GM15510 (cell line): ENCODE results near the gene E4F1.

Experiments
- POLR2A ChIP-seq: IDR thresholded peaks from 3 replicates; pipeline ENCODE4 v1.6.1; 2011; ENCODE audit warnings: borderline replicate concordance; ENCODE audit not compliant: insufficient read length; ENCODE audit errors: extremely low read depth

E4F1 gene

DNA sequence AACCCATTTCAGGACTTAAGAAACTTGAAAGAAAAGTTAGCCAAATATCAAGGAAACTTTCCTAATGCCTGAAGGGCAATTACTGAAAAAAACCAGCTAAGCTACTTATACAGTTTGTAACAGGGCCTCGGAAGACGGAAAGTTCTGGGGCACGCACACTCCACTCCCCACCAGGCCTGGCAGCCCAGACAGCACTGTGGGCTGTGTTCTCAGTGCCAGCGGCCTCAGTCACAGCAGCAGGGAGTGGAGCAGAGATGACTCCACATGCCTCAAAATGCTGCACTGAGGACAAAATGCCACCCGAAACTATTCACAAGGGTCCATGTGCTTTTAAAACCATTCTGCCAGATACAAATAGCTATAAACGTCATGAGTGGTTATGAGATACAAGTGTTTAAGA, 34.3 kb downstream of the E4F1 start:
- no peak for TF ChIP-seq POLR2A

DNA sequence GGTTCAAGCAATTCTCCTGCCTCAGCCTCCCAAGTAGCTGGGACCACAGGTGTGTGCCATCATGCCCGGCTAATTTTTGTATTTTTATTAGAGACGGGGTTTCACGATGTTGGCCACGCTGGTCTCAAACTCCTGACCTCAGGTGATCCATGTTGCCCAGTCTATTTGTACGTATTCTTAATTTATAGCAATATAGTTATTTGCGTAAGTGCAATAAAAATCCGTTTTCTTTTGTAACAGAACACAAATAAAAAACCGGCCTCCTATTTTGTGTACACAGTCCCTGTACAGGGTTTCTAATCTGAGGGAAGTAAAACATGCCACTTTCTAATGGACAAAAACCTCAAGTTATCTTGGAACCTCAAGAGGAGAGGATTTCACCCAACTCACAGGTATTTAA, 36.9 kb downstream of the E4F1 start:
- no peak for TF ChIP-seq POLR2A

GRCh38 chr16:2267913-2268666, 44.7 kb downstream of the E4F1 start, which contains the start of gene RNPS1:
Gene RNPS1, minus strand, starts transcription at chr16:2268126. Its CDS starts 3,483 bp downstream, at chr16:2264643.
- peak; percentile 86 for TF ChIP-seq POLR2A

DNA sequence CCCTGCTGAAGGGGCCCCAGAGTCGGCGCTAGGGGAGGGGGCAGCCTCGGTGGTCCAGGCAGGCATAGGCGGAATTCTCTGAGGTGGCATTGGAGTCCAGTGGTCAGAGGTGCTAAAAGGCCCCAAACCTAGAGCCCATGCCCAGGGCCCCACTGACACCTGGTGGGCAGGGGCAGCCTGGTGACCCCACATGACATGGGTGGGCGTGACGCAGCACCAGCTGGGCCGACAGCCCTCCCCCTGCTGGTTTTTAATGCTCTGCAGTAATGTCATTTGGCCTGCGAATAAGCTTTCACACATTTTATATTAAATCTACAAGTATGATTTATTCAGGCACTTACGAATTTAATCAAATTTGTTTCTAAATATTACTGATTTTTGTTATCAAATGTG, 46.7 kb downstream of the E4F1 start:
- no peak for TF ChIP-seq POLR2A

DNA sequence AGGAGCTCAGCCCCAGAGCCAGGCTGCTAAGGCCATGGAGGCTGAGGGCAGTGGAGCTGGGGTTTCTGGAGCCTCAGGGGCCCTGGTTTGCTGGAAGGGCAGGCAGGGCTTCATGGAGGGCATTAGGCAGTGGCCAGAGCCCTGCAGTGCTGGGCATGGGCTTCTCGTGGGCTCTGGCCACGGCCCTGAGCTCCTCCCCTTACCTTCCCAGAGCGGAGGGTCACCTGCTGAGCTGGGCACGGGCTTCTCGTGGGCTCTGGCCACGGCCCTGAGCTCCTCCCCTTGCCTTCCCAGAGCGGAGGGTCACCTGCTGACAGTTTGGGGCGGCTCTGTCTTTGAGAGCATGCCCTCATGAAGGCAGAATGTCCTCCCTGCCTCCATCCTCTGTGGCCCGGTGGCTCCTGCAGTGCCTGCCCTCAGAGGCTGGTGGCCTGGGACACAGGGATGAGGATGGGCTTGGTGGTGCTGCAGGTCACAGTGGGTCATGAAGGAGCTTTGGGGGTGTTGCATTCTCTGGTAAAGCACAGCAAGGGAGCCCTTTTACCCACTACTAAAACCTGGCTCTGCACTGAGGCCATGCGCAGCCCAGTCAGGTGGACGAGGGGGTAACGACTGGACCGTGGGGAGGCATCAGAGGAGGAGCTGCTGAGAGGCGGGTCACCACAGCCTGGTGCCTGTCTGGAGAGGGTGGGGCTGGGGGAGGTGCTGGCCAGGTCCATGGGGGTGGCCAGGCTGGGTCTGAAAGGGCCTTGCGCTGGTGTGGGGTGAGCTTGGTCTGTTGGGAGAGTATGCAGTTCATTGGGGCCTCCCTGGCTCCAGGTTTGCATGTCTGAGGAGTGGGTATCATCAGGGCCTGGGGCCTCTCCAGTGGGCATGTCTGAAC, 47.4 kb downstream of the E4F1 start:
- TF ChIP-seq POLR2A = no peak

DNA sequence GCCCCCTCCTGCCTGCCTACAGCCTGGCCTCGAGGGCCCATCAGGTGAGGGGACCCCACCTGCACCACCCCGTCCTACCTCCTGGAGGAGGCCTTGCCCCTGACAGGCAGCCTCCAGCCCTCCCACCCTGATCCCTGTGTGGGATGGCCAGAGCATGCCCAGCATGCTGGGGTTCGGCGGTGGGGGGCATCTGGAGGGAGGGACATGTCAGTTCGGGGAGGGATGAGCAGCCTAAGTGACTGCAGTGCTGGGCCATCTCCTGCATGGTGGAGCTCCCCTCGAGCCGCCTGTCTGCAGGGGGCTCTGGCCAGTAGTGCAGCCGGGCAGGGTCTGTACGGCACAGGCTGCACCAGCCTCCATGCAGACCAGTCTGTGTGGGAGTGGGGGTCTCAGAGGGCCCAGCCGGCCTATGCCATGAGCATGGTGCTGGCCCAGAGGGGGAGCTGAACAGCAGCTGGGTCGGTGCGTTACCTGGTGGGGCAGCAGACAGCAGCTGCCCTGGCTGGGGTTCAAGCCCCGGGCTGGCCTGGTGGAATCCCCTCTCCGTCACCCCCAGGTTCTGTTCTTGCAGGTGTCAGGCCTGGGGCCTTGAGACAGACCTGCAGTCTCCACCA, 48.6 kb downstream of the E4F1 start:
- TF ChIP-seq POLR2A = no peak

DNA sequence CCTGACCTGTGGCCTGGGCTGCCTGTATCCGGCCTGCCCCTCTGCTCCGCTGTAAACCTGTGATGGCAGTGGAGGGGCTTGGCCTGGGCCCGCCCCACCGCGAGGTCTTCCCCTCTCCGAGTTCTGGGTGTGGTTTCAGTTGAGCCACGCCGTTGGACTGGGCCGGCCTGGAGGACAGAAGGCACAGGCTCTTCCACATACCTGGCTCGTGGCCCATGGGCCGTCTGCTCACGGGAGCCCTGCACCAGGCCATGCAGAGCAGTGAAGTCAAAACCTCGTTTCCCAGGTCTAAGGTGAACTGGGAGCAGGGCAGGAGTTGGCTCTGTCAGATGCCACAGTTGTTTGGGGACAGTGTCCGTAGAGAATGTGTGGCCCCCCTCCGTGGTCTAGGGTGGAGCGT, 50.1 kb downstream of the E4F1 start:
- no peak for TF ChIP-seq POLR2A

DNA sequence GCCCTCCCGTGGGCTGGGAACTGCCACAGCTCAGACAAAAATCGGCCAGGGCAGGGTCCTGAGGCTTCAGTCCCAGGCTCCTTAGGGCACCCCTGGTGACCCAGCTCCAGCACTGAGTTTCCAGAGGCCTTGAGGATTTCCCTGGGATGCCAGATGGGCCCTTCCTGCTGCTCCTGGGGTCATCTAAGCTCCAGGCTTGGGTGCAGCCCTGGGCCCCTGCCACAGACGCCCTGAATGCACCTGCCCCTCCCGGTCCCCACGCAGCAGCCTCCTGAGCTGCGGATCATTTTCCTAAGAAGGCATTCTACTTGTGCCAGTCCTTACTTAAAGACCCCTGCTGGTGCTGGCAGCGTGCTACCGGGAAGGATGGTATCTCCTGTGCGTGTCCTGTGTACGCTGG, 50.5 kb downstream of the E4F1 start:
- TF ChIP-seq POLR2A = no peak

DNA sequence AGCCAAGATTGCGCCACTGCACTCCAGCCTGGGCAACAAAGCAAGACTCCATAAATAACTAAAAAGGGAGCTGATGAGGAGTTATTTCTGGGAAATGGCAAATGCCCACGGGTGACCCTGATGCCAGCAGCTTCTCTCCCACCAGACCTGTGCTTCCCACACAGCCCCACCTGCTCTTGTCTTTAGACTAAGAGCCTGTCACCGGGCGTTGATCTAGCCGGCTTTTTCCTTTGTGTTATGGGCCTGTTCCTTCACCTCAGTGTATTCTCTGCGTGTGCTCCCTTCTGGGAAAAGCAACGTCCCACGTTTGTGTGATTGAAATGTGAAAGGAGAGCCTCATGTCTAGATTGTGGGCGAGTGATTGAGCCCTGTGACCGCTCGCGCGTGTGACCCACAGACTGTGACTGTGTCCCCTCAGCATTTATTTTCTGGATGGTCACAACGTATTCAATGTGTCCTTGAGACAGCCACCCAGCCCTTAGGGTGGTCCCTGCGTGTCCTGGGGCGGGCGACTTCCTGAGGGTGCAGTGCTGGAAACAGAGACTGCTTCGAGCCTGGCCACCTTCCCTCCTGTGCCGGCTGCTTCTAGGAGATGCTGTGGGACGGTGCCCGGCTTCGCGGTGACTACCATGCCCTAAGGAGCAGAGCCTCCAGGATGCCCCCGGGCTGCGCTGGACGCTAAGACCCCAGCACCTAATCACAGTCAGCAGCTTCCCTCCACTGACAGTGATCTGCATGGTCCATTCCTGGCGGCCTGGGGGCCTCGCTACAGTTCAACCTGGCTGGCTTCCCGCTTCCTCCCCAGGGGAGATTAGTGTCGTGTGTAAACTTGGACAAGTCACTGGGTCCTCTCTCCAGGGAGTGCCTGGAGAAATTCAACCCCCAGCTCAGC, 52.3 kb downstream of the E4F1 start:
- TF ChIP-seq POLR2A = no peak

DNA sequence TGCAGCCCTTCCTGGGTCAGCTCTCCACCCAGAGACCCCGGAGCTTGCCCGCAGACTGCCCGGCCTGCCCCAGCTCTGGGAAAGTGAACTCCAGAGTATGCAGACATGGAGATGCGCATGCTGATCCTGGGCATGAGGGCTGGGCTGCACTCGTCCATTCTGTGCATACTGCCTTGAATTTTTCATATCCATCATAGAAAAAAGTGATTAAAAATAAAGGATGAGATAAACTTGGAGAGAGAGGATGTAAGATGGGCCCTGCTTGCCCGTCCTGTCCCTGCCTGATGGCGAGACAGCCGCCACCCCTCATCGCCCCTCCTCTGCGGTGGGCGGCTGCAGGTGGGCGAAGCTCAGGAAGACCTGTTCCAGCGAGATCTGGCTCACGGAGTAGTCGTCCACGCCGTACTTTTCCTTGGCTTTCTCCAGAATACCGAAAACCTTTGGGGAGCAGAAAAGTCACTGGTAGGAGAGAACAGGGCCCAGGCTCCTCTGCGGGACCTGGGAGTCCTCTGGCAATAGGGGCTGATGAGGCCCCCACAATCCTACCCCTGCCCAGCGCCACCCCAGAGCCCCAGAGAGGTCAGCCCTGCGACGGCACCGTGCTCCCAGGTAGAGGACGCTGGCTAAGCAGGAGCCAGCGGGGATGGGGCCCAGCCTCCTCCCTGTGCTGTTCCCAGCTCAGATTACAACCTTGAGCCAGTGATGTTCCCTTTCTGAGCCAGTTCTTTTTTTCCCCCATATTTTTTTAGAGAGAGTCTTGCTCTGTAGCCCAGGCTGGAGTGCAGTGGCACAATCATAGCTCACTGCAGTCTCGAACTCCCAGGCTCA, 53.2 kb downstream of the E4F1 start:
- no peak for TF ChIP-seq POLR2A

GRCh38 chr16:2277466-2278271, 54.3 kb downstream of the E4F1 start:
- no peak for TF ChIP-seq POLR2A

DNA sequence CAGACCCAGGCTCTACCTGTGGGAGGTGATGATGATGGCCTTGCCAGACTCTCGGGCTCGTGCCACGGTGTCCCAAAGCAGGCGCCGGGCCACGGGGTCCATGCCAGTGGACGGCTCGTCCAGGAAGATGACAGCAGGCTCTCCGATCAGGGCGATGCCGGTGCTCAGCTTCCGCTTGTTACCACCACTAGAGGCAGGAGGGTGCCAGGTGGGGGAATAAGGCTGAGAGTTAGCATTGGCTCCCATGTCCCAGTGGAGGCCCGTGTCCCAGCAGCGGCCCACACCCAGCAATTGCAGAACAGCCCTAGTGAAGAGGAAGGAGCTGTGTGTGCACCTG, 54.8 kb downstream of the E4F1 start:
- no peak for TF ChIP-seq POLR2A
